B cell (primary cell): Measurements from ENCODE around the gene BEND3. TPM values are rescaled to one million over a fixed set of nuclear protein-coding genes. Genes with fewer than 3 reads are reported as not detected.

Source experiments
- ATAC-seq: fragments of 200-7000 bp; cut with Tn5 transposase; one replicate; pipeline ENCODE4 v1.10.0; 2021; ENCODE audit warnings: low read depth, mild to moderate bottlenecking, moderate number of reproducible peaks, moderate library complexity
- CTCF ChIA-PET: fragments of 350-600 bp; sonication (Branson Sonifier 250); formaldehyde crosslinking; loops from one replicate; lab custom pipeline; 2021; ENCODE audit warnings: antibody characterized with exemption, inconsistent platforms; lab: Charles Lee
- POLR2A ChIA-PET: fragments of 350-600 bp; sonication (Branson Sonifier 250); formaldehyde crosslinking; loops from one replicate; lab custom pipeline; 2021; ENCODE audit warnings: antibody characterized with exemption; lab: Charles Lee
- DNase-seq: peaks from one replicate; pipeline ENCODE4 v3.0.0; 2013
- H2AFZ ChIP-seq: 2 replicates; pipeline ENCODE4 v1.6.1; 2012; ENCODE audit warnings: mild to moderate bottlenecking, low read depth, low read length; ENCODE audit not compliant: insufficient read depth, poor library complexity, severe bottlenecking
- H3K27ac ChIP-seq, 2 donors: 1 replicate in 1 of 2; 2 replicates in 1 of 2; pipeline ENCODE4 v1.5.1; 2012 to 2013; ENCODE audit warnings: low read length in 2 of 2, mild to moderate bottlenecking in 2 of 2, moderate library complexity in 1 of 2
- H3K27me3 ChIP-seq, 4 experiments: fragments of 200-600 bp in 1 of 4; sonication (generic) in 1 of 4; replicated peaks in 1 of 4; 1 replicate in 2 of 4; 2 replicates in 2 of 4; pipeline versions ENCODE4 v1.6.1 to v1.7.0; 2013 to 2016; ENCODE audit warnings: low read length in 3 of 4, mild to moderate bottlenecking in 2 of 4, mixed read lengths in 1 of 4, moderate library complexity in 1 of 4; ENCODE audit not compliant: insufficient read depth in 4 of 4, control insufficient read depth in 3 of 4; ENCODE audit errors: control extremely low read depth in 1 of 4
- H3K36me3 ChIP-seq, 2 experiments: replicated peaks in 1 of 2; 1 replicate in 1 of 2; 2 replicates in 1 of 2; pipeline versions ENCODE4 v1.6.1 to v1.7.1; 2013; ENCODE audit warnings: low read length in 1 of 2; ENCODE audit not compliant: insufficient read depth in 2 of 2, control insufficient read depth in 1 of 2; ENCODE audit errors: control extremely low read depth in 1 of 2, extremely low read depth in 1 of 2
- H3K4me1 ChIP-seq, 2 donors: fragments of 200-600 bp in 1 of 2; sonication (generic) in 1 of 2; 1 replicate in 1 of 2; 2 replicates in 1 of 2; pipeline versions ENCODE4 v1.5.1 to v1.6.1; 2013 to 2017; ENCODE audit warnings: low read length in 2 of 2; ENCODE audit not compliant: control insufficient read depth in 2 of 2, insufficient read depth in 2 of 2
- H3K4me2 ChIP-seq: replicated peaks from 2 replicates; pipeline ENCODE3; 2012; ENCODE audit warnings: mild to moderate bottlenecking, low read depth, low read length; ENCODE audit not compliant: poor library complexity, severe bottlenecking
- H3K4me3 ChIP-seq, 5 experiments: fragments of 200-600 bp in 1 of 5; sonication (generic) in 1 of 5; 1 replicate in 3 of 5; 2 replicates in 2 of 5; pipeline versions ENCODE4 v1.5.1 to v1.7.0; 2011 to 2016; ENCODE audit warnings: low read length in 4 of 5, mild to moderate bottlenecking in 4 of 5, low read depth in 2 of 5, control low read depth in 1 of 5, moderate library complexity in 1 of 5; ENCODE audit not compliant: insufficient read depth in 1 of 5; ENCODE audit errors: control extremely low read depth in 1 of 5, extremely low read depth in 1 of 5
- H3K79me2 ChIP-seq: fragments of 200-600 bp; sonication (generic); one replicate; pipeline ENCODE4 v1.6.0; 2016; ENCODE audit warnings: low read length; ENCODE audit not compliant: control insufficient read depth, insufficient read depth
- H3K9ac ChIP-seq: fragments of 200-600 bp; sonication (generic); 2 replicates; pipeline ENCODE4 v1.6.1; 2017; ENCODE audit warnings: mild to moderate bottlenecking, low read length, moderate library complexity
- H3K9me3 ChIP-seq, 3 donors: one replicate each; pipeline versions ENCODE4 v1.6.1 to v1.7.1; 2013; ENCODE audit warnings: low read length in 2 of 3; ENCODE audit not compliant: control insufficient read depth in 2 of 3, insufficient read depth in 1 of 3; ENCODE audit errors: control extremely low read depth in 1 of 3
- H4K20me1 ChIP-seq: 2 replicates; pipeline ENCODE4 v1.6.0; 2012; ENCODE audit warnings: mild to moderate bottlenecking, low read length; ENCODE audit not compliant: insufficient read depth, control insufficient read depth, poor library complexity, severe bottlenecking
- H3K27ac Mint-ChIP-seq: one replicate; pipeline ENCODE4 v1.8.0; 2021; ENCODE audit warnings: mixed read lengths
- H3K27me3 Mint-ChIP-seq: one replicate; pipeline ENCODE4 v1.8.0; 2021; ENCODE audit warnings: mixed read lengths
- H3K4me1 Mint-ChIP-seq: one replicate; pipeline ENCODE4 v1.8.0; 2021; ENCODE audit warnings: mixed read lengths
- H3K4me3 Mint-ChIP-seq: one replicate; pipeline ENCODE4 v1.8.0; 2021; ENCODE audit warnings: mixed read lengths
- H3K9me3 Mint-ChIP-seq: one replicate; pipeline ENCODE4 v1.8.0; 2022; ENCODE audit warnings: mixed read lengths; ENCODE audit not compliant: insufficient read depth
- CTCF ChIP-seq: fragments of 200-600 bp; IDR thresholded peaks from one replicate; pipeline ENCODE4 v1.8.0; 2022; ENCODE audit warnings: antibody characterized with exemption, mild to moderate bottlenecking
- EZH2 ChIP-seq: IDR thresholded peaks from 2 replicates; pipeline ENCODE4 v1.6.1; 2012; ENCODE audit warnings: borderline replicate concordance, low read depth, mild to moderate bottlenecking, moderate library complexity, low read length; ENCODE audit not compliant: insufficient read depth, poor library complexity, severe bottlenecking
- WGBS: methylation state at CpG from one replicate; pipeline ENCODE4 v1.1.5; 2013; ENCODE audit warnings: missing lambda C conversion rate; ENCODE audit not compliant: insufficient coverage; 5-methylcytosine and 5-hydroxymethylcytosine counted together
- intact Hi-C: fragments of 100-400 bp; cut with micrococcal nuclease; formaldehyde crosslinking; loops from one replicate; pipeline ENCODE4 v1.10.0; 2022
- polyA plus RNA-seq: library from polyadenylated mRNA; depleted of rRNA; stranded (reverse); fragments of >200 nt; gene quantifications from 2 replicates; pipeline ENCODE4 v1.2.3, GENCODE V29; 2012
- total RNA-seq, 2 donors: library from RNA; stranded (reverse); fragments of 120-200 nt in 1 of 2; gene quantifications; 1 replicate in 1 of 2; 2 replicates in 1 of 2; pipeline versions ENCODE4 v1.2.3 to v1.2.4, GENCODE V29; 2013 to 2022

Gene BEND3
- total and polyA plus RNA-seq, 2 donors (not counting 1 experiment from before 2014, with no cell fraction given) = 0.78 to 2.0 TPM

- no peak for TF ChIP-seq EZH2
- no peak for TF ChIP-seq CTCF
- Histone ChIP-seq H3K79me2 (no peaks in the 10 kb centered on the region), H3K4me1 (peaks cover 12 to 14% of the 10 kb centered on the region in 2 donors), H4K20me1 (no peaks in the 10 kb centered on the region), H3K4me2 (no peak overlapping the region), H3K9ac (no peak overlapping the region), H2AFZ (no peak overlapping the region), H3K9me3 (no peaks in the 10 kb centered on the region), H3K27me3 (no peaks in the 10 kb centered on the region), H3K36me3 (no peaks in the 10 kb centered on the region), H3K27ac (no peak overlapping the region), H3K4me3 (no peak overlapping the region)
- Mint-ChIP-seq H3K4me1 (peaks cover 18% of the 10 kb centered on the region), H3K4me3 (no peak overlapping the region), H3K27ac (no peak overlapping the region), H3K9me3 (no peaks in the 10 kb centered on the region), H3K27me3 (no peaks in the 10 kb centered on the region)
- intact Hi-C loops = no loop called here
- CTCF ChIA-PET = no interaction called here
- no peak for ATAC-seq
- POLR2A ChIA-PET = no interaction called here
- no peak for DNase-seq
- 100% methylated on average over 1 of the region's 2 CpGs for WGBS
Observed at GRCh38 chr6:107057679-107058078, 57.6 kb downstream of the BEND3 start.

- Histone ChIP-seq H3K79me2 (no peaks in the 10 kb centered on the region), H3K4me1 (peaks cover 10% of the 10 kb centered on the region in 2 donors), H3K4me2 (no peak overlapping the region), H4K20me1 (no peaks in the 10 kb centered on the region), H2AFZ (no peak overlapping the region), H3K36me3 (no peaks in the 10 kb centered on the region), H3K9ac (no peak overlapping the region), H3K27me3 (no peaks in the 10 kb centered on the region), H3K4me3 (no peak overlapping the region), H3K27ac (no peak overlapping the region), H3K9me3 (no peaks in the 10 kb centered on the region)
- intact Hi-C loops = no loop called here
- H3K27me3 Mint-ChIP-seq = no peaks in the 10 kb centered on the region
- POLR2A ChIA-PET = no interaction called here
- ATAC-seq = no peak
- CTCF ChIA-PET = no interaction called here
- no peak overlapping the region for H3K4me3 Mint-ChIP-seq
- no peak overlapping the region for H3K27ac Mint-ChIP-seq
- TF ChIP-seq EZH2 = no peak
- no peak for TF ChIP-seq CTCF
- peaks cover 12% of the 10 kb centered on the region for H3K4me1 Mint-ChIP-seq
- DNase-seq = no peak
- no peaks in the 10 kb centered on the region for H3K9me3 Mint-ChIP-seq
- WGBS = 100% methylated on average over 1 of the region's 2 CpGs
Observed at GRCh38 chr6:107056796-107057195, 58.5 kb downstream of the BEND3 start.
